Heart right ventricle (tissue), 16 donors: ENCODE measurements around the gene CDC42BPG. TPM values are rescaled to one million over a fixed set of nuclear protein-coding genes. Genes with fewer than 3 reads are reported as not detected.

Source experiments
- ATAC-seq, 8 donors: fragments of 200-7000 bp; cut with Tn5 transposase; one replicate each; pipeline ENCODE4 v1.9.1; 2020; ENCODE audit warnings: mild to moderate bottlenecking in 8 of 8, moderate library complexity in 8 of 8, moderate number of reproducible peaks in 1 of 8
- DNase-seq, 2 donors: peaks; one replicate each; pipeline ENCODE4 v3.0.0-alpha.2; 2020
- H3K27ac ChIP-seq, 10 donors: fragments of 200-600 bp; sonication (generic) in 2 of 10; one replicate each; pipeline versions ENCODE4 v1.5.0 to v1.8.0; 2020 to 2022; ENCODE audit warnings: mild to moderate bottlenecking in 3 of 10
- H3K27me3 ChIP-seq, 7 donors: fragments of 200-600 bp; one replicate each; pipeline ENCODE4 v1.8.0; 2021 to 2022; ENCODE audit warnings: mild to moderate bottlenecking in 2 of 7
- H3K36me3 ChIP-seq, 9 donors: fragments of 200-600 bp; sonication (generic) in 1 of 9; one replicate each; pipeline versions ENCODE4 v1.5.0 to v1.8.0; 2020 to 2022; ENCODE audit warnings: mild to moderate bottlenecking in 2 of 9
- H3K4me1 ChIP-seq, 9 donors: fragments of 200-600 bp; sonication (generic) in 1 of 9; one replicate each; pipeline versions ENCODE4 v1.5.0 to v1.8.0; 2020 to 2022; ENCODE audit warnings: mild to moderate bottlenecking in 4 of 9
- H3K4me3 ChIP-seq, 10 donors: fragments of 200-600 bp; sonication (generic) in 2 of 10; one replicate each; pipeline versions ENCODE4 v1.5.0 to v1.8.0; 2020 to 2022; ENCODE audit warnings: mild to moderate bottlenecking in 7 of 10, moderate library complexity in 2 of 10
- H3K9me3 ChIP-seq, 11 donors: fragments of 200-600 bp in 10 of 11; sonication (generic) in 2 of 11; one replicate each; pipeline versions ENCODE4 v1.5.0 to v1.8.0; 2013 to 2022; ENCODE audit warnings: mild to moderate bottlenecking in 2 of 11, control low read depth in 1 of 11, moderate library complexity in 1 of 11
- WGBS, 2 donors: extraction: QIAGEN DNeasy Blood & Tissue Kit; methylation state at CpG; one replicate each; pipeline ENCODE4 v1.1.7; 2013; ENCODE audit warnings: inconsistent platforms in 1 of 2; 5-methylcytosine and 5-hydroxymethylcytosine counted together
- intact Hi-C, 10 donors: fragments of 100-400 bp; cut with DNase I; formaldehyde crosslinking; loops; one replicate each; pipeline versions ENCODE4 v1.11.1 to v1.14.2; 2022
- polyA plus RNA-seq, 2 donors: library from polyadenylated mRNA; stranded (reverse); fragments of 200-250 nt; gene quantifications; one replicate each; pipeline ENCODE4 v1.2.3, GENCODE V29; 2013
- total RNA-seq, 10 donors: library from RNA; stranded (reverse); fragmentation: NEBNext Ultra II Directional in 3 of 10; extraction: Animal tissue kit (Norgen Biotek cat#: 25700) in 3 of 10; gene quantifications; one replicate each; pipeline versions ENCODE4 v1.2.1 to v1.2.4, GENCODE V29; 2021 to 2023
- TF ChIP-seq, protein P1 (sequence below), 9 donors: fragments of 200-600 bp; sonication (generic) in 2 of 9; IDR thresholded peaks; one replicate each; pipeline versions ENCODE4 v1.5.0 to v1.8.0; 2021 to 2022; ENCODE audit warnings: antibody characterized with exemption in 9 of 9, mild to moderate bottlenecking in 5 of 9, moderate library complexity in 1 of 9
- donor health status: Arrhythmogenic right ventricular cardiomyopathy.
- donor health status: ischemic (EF 13 %, LVEDD 7.1; RV severe dilation, severe dysfunction).
- donor health status: healthy with polysubstance abuse.
- donor health status: DM: no; HTN: yes; CAD: no.
- donor health status: DM: no; HTN: no; CAD: no.
- donor health status: ischemic (EF 25% LVEDD 6.9; RV normal size, moderate dysfunction).
- donor health status: ischemic (EF 25% LVEDD 5.7; RV mildly dilated, moderate dysfunction).
- donor health status: healthy.
- donor health status: DM: yes; HTN: yes; CAD: no.
- donor health status: Ischemic cardiomyopathy.
- donor health status: ischemic (EF 35%, LVEDD 5.7; RV mildly dilated, moderate dysfunction).
- donor health status: nonischemic (EF 11% LVEDD 7.7; RV severe dilation, severe dysfunction).
- donor health status: DM: yes; HTN: yes; CAD: no.
- donor health status: PGD.
- donor health status: ischemic (EF 29% LVEDD 5.4; RV normal size, mild dysfunction).
- donor health status: nonischemic (EF 23%, LVEDD 6.1; RV moderate dilation, normal function).

The CDC42BPG gene
- total and polyA plus RNA-seq, 12 donors: 0.04 to 1.3 (median 0.27) TPM

DNA sequence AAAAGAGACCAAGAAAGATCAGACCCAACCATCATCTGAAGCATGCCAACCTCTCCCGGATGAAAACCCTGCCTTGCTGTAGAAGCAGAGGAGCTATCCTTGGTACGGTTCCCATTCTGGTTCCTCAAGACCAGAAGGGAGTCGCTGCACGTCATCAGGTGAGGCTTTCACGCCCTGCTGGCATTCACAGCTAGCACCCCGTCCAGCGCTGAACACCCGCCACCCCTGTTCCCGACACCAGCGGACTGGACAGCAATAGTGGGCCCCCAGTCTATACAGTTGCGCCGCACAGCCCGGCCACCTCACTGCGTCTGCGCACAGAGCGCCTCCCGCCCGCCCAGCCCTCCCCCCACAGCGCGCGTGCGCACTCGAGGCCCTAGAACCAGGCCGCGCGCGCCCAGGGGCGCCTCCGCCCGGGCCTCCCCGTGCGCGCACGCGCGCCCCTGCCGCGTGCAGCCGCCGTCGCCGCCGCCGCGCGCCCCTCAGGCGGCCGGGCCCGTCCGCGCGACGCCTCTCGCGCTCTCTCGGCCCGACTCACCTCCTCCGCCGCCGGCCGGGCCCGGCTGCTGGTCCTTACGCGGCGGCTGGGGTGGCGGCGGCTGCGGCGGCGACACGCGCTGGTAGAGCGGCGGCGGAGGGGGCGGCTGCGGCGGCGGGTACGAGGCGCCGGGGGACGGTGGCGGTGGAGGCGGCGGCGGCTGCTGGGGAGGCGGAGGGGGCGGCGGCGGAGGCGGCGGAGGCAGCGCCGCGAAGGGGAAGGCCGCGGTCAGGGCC is 66.8 kb downstream of the CDC42BPG start:
- H3K27ac ChIP-seq: peak overlapping the region; percentile 98 to 100 (median 100)
- 0% methylated on average over 53 to 97 of the region's 98 CpGs for WGBS, 2 donors
- peaks cover 20 to 59% (median 53%) of the 10 kb centered on the region in 9 donors for H3K4me1 ChIP-seq
- no peaks in the 10 kb centered on the region for H3K27me3 ChIP-seq
- intact Hi-C loops: loop anchor here in 2 of 10 donors (1.0 to 10.0 kb wide), 4 partner anchors 13 to 337 kb away; partner anchors contain the start of genes MAP4K2 (in 1 of the 2), RASGRP2 (in 1 of the 2), TM7SF2 (in 1 of the 2) and ZNHIT2 (in 1 of the 2)
- TF ChIP-seq, protein P1, sequence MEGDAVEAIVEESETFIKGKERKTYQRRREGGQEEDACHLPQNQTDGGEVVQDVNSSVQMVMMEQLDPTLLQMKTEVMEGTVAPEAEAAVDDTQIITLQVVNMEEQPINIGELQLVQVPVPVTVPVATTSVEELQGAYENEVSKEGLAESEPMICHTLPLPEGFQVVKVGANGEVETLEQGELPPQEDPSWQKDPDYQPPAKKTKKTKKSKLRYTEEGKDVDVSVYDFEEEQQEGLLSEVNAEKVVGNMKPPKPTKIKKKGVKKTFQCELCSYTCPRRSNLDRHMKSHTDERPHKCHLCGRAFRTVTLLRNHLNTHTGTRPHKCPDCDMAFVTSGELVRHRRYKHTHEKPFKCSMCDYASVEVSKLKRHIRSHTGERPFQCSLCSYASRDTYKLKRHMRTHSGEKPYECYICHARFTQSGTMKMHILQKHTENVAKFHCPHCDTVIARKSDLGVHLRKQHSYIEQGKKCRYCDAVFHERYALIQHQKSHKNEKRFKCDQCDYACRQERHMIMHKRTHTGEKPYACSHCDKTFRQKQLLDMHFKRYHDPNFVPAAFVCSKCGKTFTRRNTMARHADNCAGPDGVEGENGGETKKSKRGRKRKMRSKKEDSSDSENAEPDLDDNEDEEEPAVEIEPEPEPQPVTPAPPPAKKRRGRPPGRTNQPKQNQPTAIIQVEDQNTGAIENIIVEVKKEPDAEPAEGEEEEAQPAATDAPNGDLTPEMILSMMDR (IDR thresholded peaks at IDR 0.05): no peak
- no peaks in the 10 kb centered on the region for H3K9me3 ChIP-seq
- DNase-seq: peak; percentile 80 to 87
- H3K4me3 ChIP-seq: peak overlapping the region; percentile 65 to 99 (median 89)
- peaks cover 0 to 49% (median 38%) of the 10 kb centered on the region in 9 donors for H3K36me3 ChIP-seq
- peak; percentile 12 to 34 (median 30) for ATAC-seq

DNA sequence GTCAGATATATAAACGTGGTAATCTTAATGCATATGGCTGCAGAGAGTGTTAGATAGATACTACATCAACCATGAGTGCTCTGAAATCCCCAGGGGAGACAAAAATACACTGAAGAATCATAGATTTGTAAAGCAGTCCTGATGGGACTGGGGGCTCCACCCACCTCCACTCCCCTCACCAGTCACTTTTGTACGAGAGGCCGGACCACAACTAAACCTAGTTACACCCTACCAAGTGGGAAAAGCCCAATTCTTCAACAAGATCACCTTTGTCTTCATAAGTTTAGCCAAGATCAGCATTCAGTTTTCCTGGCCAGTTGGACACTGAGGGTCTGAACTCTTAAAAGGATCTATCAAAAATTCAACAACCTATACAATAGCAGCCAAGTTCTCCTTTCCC is 67.6 kb downstream of the CDC42BPG start:
- Histone ChIP-seq H3K27ac (peak overlapping the region in 7 of 10 donors; percentile 23 to 100 (median 73)), H3K27me3 (no peaks in the 10 kb centered on the region), H3K4me3 (peak overlapping the region; percentile 59 to 99 (median 78)), H3K4me1 (peaks cover 20 to 66% (median 61%) of the 10 kb centered on the region in 9 donors), H3K9me3 (no peaks in the 10 kb centered on the region), H3K36me3 (peaks cover 0 to 52% (median 42%) of the 10 kb centered on the region in 9 donors)
- WGBS, 2 donors: 7 to 15% methylated on average over 3 of the region's 3 CpGs
- intact Hi-C loops: loop anchor here in 1 of 10 donors (1.0 to 10.0 kb wide), 3 partner anchors 13 to 338 kb away; partner anchors contain the start of genes RASGRP2, TM7SF2 and ZNHIT2
- no peak for DNase-seq
- ATAC-seq: no peak
- TF ChIP-seq, protein P1 (IDR thresholded peaks at IDR 0.05): no peak

DNA sequence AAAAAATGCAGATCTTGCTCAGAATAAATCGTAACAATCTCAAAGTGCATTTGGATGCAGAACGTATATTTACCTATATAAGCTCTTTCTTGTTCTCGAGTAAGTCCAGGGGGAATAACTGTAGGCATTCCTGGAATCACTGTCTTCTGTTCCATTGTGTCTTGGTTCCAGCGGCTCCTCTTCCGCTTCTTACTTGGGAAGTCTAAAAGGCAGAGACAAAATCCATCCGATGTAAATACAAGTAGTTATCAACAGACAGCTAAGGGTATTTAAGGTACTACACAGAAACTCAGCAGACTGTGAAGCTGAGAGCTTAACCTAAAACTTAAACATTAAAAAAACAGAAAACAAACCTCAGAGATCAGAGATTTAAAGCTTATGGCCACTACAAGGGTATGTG is 68.0 kb downstream of the CDC42BPG start:
- H3K27me3 ChIP-seq: no peaks in the 10 kb centered on the region
- intact Hi-C loops: loop anchor here in 1 of 10 donors (5.0 to 10.0 kb wide), 2 partner anchors 34 to 338 kb away; partner anchors contain the start of genes RASGRP2, TM7SF2 and ZNHIT2
- H3K4me3 ChIP-seq: peak overlapping the region in 9 of 10 donors; percentile 59 to 99 (median 87)
- peaks cover 20 to 70% (median 65%) of the 10 kb centered on the region in 9 donors for H3K4me1 ChIP-seq
- peak overlapping the region in 2 of 10 donors; percentile 44 to 73 for H3K27ac ChIP-seq
- no peaks in the 10 kb centered on the region for H3K9me3 ChIP-seq
- no peak for DNase-seq
- TF ChIP-seq, protein P1 (IDR thresholded peaks at IDR 0.05): no peak
- peaks cover 0 to 56% (median 46%) of the 10 kb centered on the region in 9 donors for H3K36me3 ChIP-seq
- no peak for ATAC-seq
- 41 to 47% methylated on average over 6 of the region's 6 CpGs for WGBS, 2 donors

DNA sequence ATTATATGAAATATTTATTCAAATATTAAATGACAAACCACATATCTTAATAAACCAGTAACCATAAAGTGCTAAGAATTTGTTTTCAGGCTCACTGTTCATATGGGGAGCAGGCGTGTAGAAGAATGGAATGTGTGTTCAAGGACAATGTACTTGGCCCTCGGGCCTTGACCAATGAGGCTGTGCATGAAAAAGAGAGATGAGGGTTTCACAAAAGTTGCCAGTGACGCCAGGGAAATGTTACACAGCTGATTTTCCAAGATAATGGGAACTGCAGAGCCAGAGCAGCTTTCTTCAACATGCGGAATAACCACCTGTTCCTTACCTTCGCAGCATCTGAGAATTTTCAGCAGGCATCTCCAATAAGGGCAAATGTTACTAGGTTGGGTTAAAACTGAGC is 70.3 kb downstream of the CDC42BPG start:
- no peaks in the 10 kb centered on the region for H3K9me3 ChIP-seq
- no peak for ATAC-seq
- 63 to 68% methylated on average over 5 of the region's 5 CpGs for WGBS, 2 donors
- peaks cover 20 to 69% (median 60%) of the 10 kb centered on the region in 9 donors for H3K4me1 ChIP-seq
- H3K27me3 ChIP-seq: no peaks in the 10 kb centered on the region
- TF ChIP-seq, protein P1 (IDR thresholded peaks at IDR 0.05): no peak
- peaks cover 0 to 79% (median 69%) of the 10 kb centered on the region in 9 donors for H3K36me3 ChIP-seq
- H3K4me3 ChIP-seq: no peak overlapping the region
- intact Hi-C loops: loop anchor here in 1 of 10 donors (10.0 kb wide), 1 partner anchor 341 kb away; the partner anchor contains the start of genes TM7SF2 and ZNHIT2
- H3K27ac ChIP-seq: peak overlapping the region in 1 of 10 donors; percentile 1
- no peak for DNase-seq
